K562 (cell line): ENCODE data around the gene BEST1. TPM values are rescaled to one million over a fixed set of nuclear protein-coding genes. Genes with fewer than 3 reads are reported as not detected.

Experiments
- ATAC-seq: fragments of 200-7000 bp; cut with Tn5 transposase; 3 replicates; pipeline ENCODE4 v1.9.1; 2020; ENCODE audit warnings: moderate library complexity
- BruUV-seq: library from RNA; stranded (reverse); fragments of 400-500 nt; replicated peaks from 2 replicates; lab custom pipeline; 2021; lab: Mats Ljungman, UMichigan
- CTCF ChIA-PET: fragments of 300-600 bp; formaldehyde crosslinking; extraction: SDS; loops from one replicate; lab custom pipeline; 2021; ENCODE audit warnings: low intra/inter-chr PET ratio; lab: Yijun Ruan, JAX
- POLR2A ChIA-PET: fragments of 300-600, 350-650 bp; sonication (Branson Sonifier 250); formaldehyde crosslinking; extraction: SDS; loops from one replicate; lab custom pipeline; 2021; ENCODE audit warnings: antibody characterized with exemption, inconsistent platforms; lab: Yijun Ruan, JAX
- DNase-seq, 4 experiments: peaks; one replicate each; pipeline versions ENCODE4 v3.0.0 to v3.0.0-alpha.2; 2011 to 2018; ENCODE audit warnings: low spot score in 3 of 4, mixed read lengths in 3 of 4; ENCODE audit errors: extremely low read depth in 1 of 4
- FAIRE-seq: peaks from 2 replicates; lab custom pipeline; 2011; peaks lifted over from hg19 to GRCh38; lab: Jason Lieb, UNC
- H2AFZ ChIP-seq: 2 replicates; pipeline ENCODE4 v1.6.0; 2011; ENCODE audit warnings: low read depth, low read length, control low read depth, inconsistent platforms
- H3K27ac ChIP-seq: fragments of 200-600 bp; 3 replicates; pipeline ENCODE4 v1.8.0; 2011; ENCODE audit warnings: low read depth, mild to moderate bottlenecking, control low read depth, inconsistent platforms, low read length, moderate library complexity, mixed read lengths; ENCODE audit errors: extremely low read depth
- H3K27me3 ChIP-seq, 2 experiments: fragments of 300-600 bp in 1 of 2; 2 replicates in 1 of 2; 3 replicates in 1 of 2; pipeline versions ENCODE4 v1.6.0 to v1.8.0; 2011; ENCODE audit warnings: inconsistent platforms in 2 of 2, low read length in 2 of 2, mild to moderate bottlenecking in 1 of 2, mixed read lengths in 1 of 2, moderate library complexity in 1 of 2; ENCODE audit not compliant: control insufficient read depth in 2 of 2, insufficient read depth in 2 of 2
- H3K36me3 ChIP-seq: fragments of 300-600 bp; 3 replicates; pipeline ENCODE4 v1.8.0; 2011; ENCODE audit warnings: mild to moderate bottlenecking, low read length, inconsistent platforms; ENCODE audit not compliant: control insufficient read depth, insufficient read depth
- H3K4me1 ChIP-seq, 2 experiments: fragments of 200-600 bp in 1 of 2; replicated peaks in 1 of 2; 2 replicates in 1 of 2; 3 replicates in 1 of 2; pipeline versions ENCODE4 v1.5.1 to v1.8.0; 2011; ENCODE audit warnings: inconsistent platforms in 2 of 2, low read length in 2 of 2, mild to moderate bottlenecking in 1 of 2, mixed read lengths in 1 of 2, moderate library complexity in 1 of 2; ENCODE audit not compliant: control insufficient read depth in 2 of 2, insufficient read depth in 2 of 2
- H3K4me2 ChIP-seq: 2 replicates; pipeline ENCODE4 v1.6.1; 2011; ENCODE audit warnings: low read length, control low read depth, inconsistent platforms, mixed read lengths; ENCODE audit not compliant: insufficient read depth
- H3K4me3 ChIP-seq: fragments of 200-600 bp; sonication (generic), shearing (Covaris generic); 2 replicates; pipeline ENCODE4 v1.5.1; 2016; ENCODE audit warnings: control low read depth, inconsistent platforms
- H3K79me2 ChIP-seq: fragments of 200-600 bp; 3 replicates; pipeline ENCODE4 v1.8.0; 2011; ENCODE audit warnings: low read length, inconsistent platforms; ENCODE audit not compliant: control insufficient read depth, insufficient read depth
- H3K9ac ChIP-seq, 2 experiments: 2 replicates each; pipeline versions ENCODE4 v1.6.0 to v1.6.1; 2011; ENCODE audit warnings: low read depth in 2 of 2, low read length in 2 of 2, control low read depth in 1 of 2, inconsistent platforms in 1 of 2, mild to moderate bottlenecking in 1 of 2, mixed read lengths in 1 of 2; ENCODE audit not compliant: insufficient read depth in 1 of 2
- H3K9me1 ChIP-seq: one replicate; pipeline ENCODE4 v1.6.0; 2011; ENCODE audit warnings: inconsistent platforms, mild to moderate bottlenecking, low read length, moderate library complexity; ENCODE audit not compliant: control insufficient read depth, insufficient read depth
- H3K9me3 ChIP-seq: replicated peaks from 2 replicates; pipeline ENCODE4 v1.5.1; 2011; ENCODE audit warnings: low read depth, low read length, inconsistent platforms; ENCODE audit not compliant: control insufficient read depth, insufficient read depth
- H4K20me1 ChIP-seq: replicated peaks from 2 replicates; pipeline ENCODE4 v1.6.1; 2011; ENCODE audit warnings: low read length, inconsistent platforms, mixed read lengths; ENCODE audit not compliant: control insufficient read depth, insufficient read depth
- CBFB ChIP-seq: sonication (generic); formaldehyde crosslinking; IDR thresholded peaks from 2 replicates; pipeline ENCODE4 v1.4.0; 2020; ENCODE audit warnings: mild to moderate bottlenecking, missing genetic modification reagents
- EWSR1 ChIP-seq: fragments of 450-650 bp; IDR thresholded peaks from 2 replicates; pipeline ENCODE4 v1.6.1; 2018; ENCODE audit warnings: borderline replicate concordance, mild to moderate bottlenecking, low read depth, moderate library complexity; ENCODE audit not compliant: partially characterized antibody
- FOXA1 ChIP-seq: fragments of 450-650 bp; IDR thresholded peaks from 2 replicates; pipeline ENCODE4 v1.6.1; 2016; ENCODE audit warnings: mild to moderate bottlenecking, borderline replicate concordance
- FOXJ3 ChIP-seq: sonication (generic); formaldehyde crosslinking; IDR thresholded peaks from 2 replicates; pipeline ENCODE4 v1.4.0; 2020; ENCODE audit warnings: mild to moderate bottlenecking, missing genetic modification reagents
- FUS ChIP-seq: fragments of 200-400 bp; formaldehyde crosslinking; optimal IDR thresholded peaks from 2 replicates; pipeline ENCODE3; 2017; ENCODE audit warnings: low read depth, low read length
- GABPB2 ChIP-seq: fragments of 250-450 bp; sonication (Bioruptor Pico); conservative IDR thresholded peaks from 2 replicates; pipeline ENCODE4 v1.5.1; 2021; ENCODE audit warnings: mild to moderate bottlenecking
- MAFF ChIP-seq: IDR thresholded peaks from 2 replicates; pipeline ENCODE4 v1.6.1; 2012; ENCODE audit warnings: low read length, improper control_type of control experiment
- SMAD2 ChIP-seq: fragments of 150-350 bp; IDR thresholded peaks from 2 replicates; pipeline ENCODE4 v1.6.1; 2014; ENCODE audit warnings: low read depth, mild to moderate bottlenecking, low read length
- SP1 ChIP-seq: sonication (generic); formaldehyde crosslinking; IDR thresholded peaks from 2 replicates; pipeline ENCODE4 v1.8.1; 2022; ENCODE audit warnings: mild to moderate bottlenecking, missing genetic modification reagents
- ZNF224 ChIP-seq: sonication (generic); formaldehyde crosslinking; IDR thresholded peaks from 2 replicates; pipeline ENCODE4 v1.8.0; 2022; ENCODE audit warnings: mild to moderate bottlenecking, missing genetic modification reagents
- WGBS: fragments of 100-300 bp; shearing (Covaris generic); methylation state at CpG from one replicate; pipeline ENCODE4 v1.1.6; 2016; ENCODE audit warnings: low coverage, mixed read lengths; ENCODE audit not compliant: insufficient coverage; ENCODE audit errors: missing lambda C conversion rate; 5-methylcytosine and 5-hydroxymethylcytosine counted together
- in situ Hi-C: fragments of 300-500 bp; cut with MboI; formaldehyde crosslinking; loops from 4 replicates; pipeline ENCODE4 v1.15.0; 2018; ENCODE audit warnings: inconsistent platforms, mixed read lengths
- intact Hi-C: fragments of 100-400 bp; cut with micrococcal nuclease; formaldehyde crosslinking; loops from 2 replicates; pipeline ENCODE4 v1.14.2; 2022
- polyA plus RNA-seq, 8 experiments: library from polyadenylated mRNA; depleted of rRNA in 4 of 8; stranded (reverse) in 5 of 8; unstranded in 3 of 8; fragments of >200 nt; fragmentation: Nextera tagmentation in 2 of 8; fragmentation: Illumina TruSeq in 1 of 8; extraction: Ambion mirVana in 2 of 8; extraction: Trizol in 1 of 8; gene quantifications; 2 replicates each; pipeline versions ENCODE4 v1.2.1 to v1.2.3, GENCODE V29; 2011 to 2014; ENCODE audit warnings: inconsistent platforms in 1 of 8, missing spikeins in 1 of 8
- total RNA-seq, 7 experiments: library from RNA; depleted of rRNA in 6 of 7; stranded (reverse); fragments of >200 nt in 6 of 7; fragmentation: Illumina TruSeq in 2 of 7; extraction: Trizol in 2 of 7; gene quantifications; 2 replicates each; pipeline versions ENCODE4 v1.2.1 to v1.2.3, GENCODE V29; 2011 to 2021; ENCODE audit warnings: low replicate concordance in 1 of 7
- TF ChIP-seq, protein P1 (sequence below): fragments of 450-650 bp; conservative IDR thresholded peaks from 2 replicates; pipeline ENCODE4 v1.6.1; 2016; ENCODE audit warnings: missing genetic modification characterization, low read depth, mild to moderate bottlenecking, missing compliant biosample characterization, moderate library complexity
- TF ChIP-seq, protein P2 (sequence below), 2 experiments: IDR thresholded peaks; 2 replicates each; pipeline ENCODE4 v1.6.1; 2011; ENCODE audit warnings: borderline replicate concordance in 1 of 2, control low read depth in 1 of 2, low read depth in 1 of 2, low read length in 1 of 2, mild to moderate bottlenecking in 1 of 2, mixed read lengths in 1 of 2, moderate library complexity in 1 of 2; ENCODE audit not compliant: insufficient read depth in 1 of 2, insufficient read length in 1 of 2, poor library complexity in 1 of 2, severe bottlenecking in 1 of 2; ENCODE audit errors: extremely low read depth in 1 of 2

Gene BEST1
- total and polyA plus RNA-seq, 9 of the 15 experiments (the other 6 are each of a cell fraction or from before 2014, with no cell fraction given): 0.07 to 1.3 (median 0.40) TPM

- CTCF ChIA-PET: no interaction called here
Observed at GRCh38 chr11:61907282-61907681, 42.9 kb upstream of the BEST1 start.

More at GRCh38 chr11:61907282-61907681, 42.9 kb upstream of the BEST1 start:
- DNase-seq: no peak
- Histone ChIP-seq H3K9me3 (no peaks in the 10 kb centered on the region), H3K4me1 (peaks cover 14 to 58% of the 10 kb centered on the region in 2 experiments), H3K27me3 (no peaks in the 10 kb centered on the region), H3K79me2 (peaks cover 38% of the 10 kb centered on the region), H3K9me1 (peaks cover 12% of the 10 kb centered on the region), H3K4me3 (no peak overlapping the region), H4K20me1 (peaks cover 24% of the 10 kb centered on the region; the same call in 1 of the 2 replicates), H2AFZ (no peak overlapping the region)
- in situ Hi-C loops (no loop called here), intact Hi-C loops (no loop called here)
- WGBS: 91% methylated on average over 16 of the region's 19 CpGs
- no TSS peak for BruUV-seq
- no peak for TF ChIP-seq SMAD2
- TF ChIP-seq MAFF: no peak
- TF ChIP-seq FUS: no peak
- TF ChIP-seq ZNF224 (CRISPR knock-in tag): no peak
- TF ChIP-seq EWSR1: no peak
- TF ChIP-seq, protein P1, sequence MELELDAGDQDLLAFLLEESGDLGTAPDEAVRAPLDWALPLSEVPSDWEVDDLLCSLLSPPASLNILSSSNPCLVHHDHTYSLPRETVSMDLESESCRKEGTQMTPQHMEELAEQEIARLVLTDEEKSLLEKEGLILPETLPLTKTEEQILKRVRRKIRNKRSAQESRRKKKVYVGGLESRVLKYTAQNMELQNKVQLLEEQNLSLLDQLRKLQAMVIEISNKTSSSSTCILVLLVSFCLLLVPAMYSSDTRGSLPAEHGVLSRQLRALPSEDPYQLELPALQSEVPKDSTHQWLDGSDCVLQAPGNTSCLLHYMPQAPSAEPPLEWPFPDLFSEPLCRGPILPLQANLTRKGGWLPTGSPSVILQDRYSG (tag): no peak
- no peak for TF ChIP-seq GABPB2 (CRISPR knock-in tag)
- TF ChIP-seq CBFB: no peak
- no peak for TF ChIP-seq SP1 (CRISPR knock-in tag)
- TF ChIP-seq, protein P2, sequence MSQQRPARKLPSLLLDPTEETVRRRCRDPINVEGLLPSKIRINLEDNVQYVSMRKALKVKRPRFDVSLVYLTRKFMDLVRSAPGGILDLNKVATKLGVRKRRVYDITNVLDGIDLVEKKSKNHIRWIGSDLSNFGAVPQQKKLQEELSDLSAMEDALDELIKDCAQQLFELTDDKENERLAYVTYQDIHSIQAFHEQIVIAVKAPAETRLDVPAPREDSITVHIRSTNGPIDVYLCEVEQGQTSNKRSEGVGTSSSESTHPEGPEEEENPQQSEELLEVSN (IDR thresholded peaks at IDR 0.05; ENCODE audit: borderline replicate concordance in 1 of 2, extremely low read depth in 1 of 2, insufficient read depth in 1 of 2, insufficient read length in 1 of 2, low read depth in 1 of 2, low read length in 1 of 2, poor library complexity in 1 of 2, severe bottlenecking in 1 of 2): no peak
- no peak for TF ChIP-seq FOXA1
- no peak for TF ChIP-seq FOXJ3 (CRISPR knock-in tag)
- TF ChIP-seq, all 486 proteins: peak for 0
- no peak overlapping the region for H3K27ac ChIP-seq
- no peak overlapping the region for H3K4me2 ChIP-seq
- H3K9ac ChIP-seq: 0 out of 4 replicates have a peak overlapping the region, but pooled peaks of 1 of the 2 experiments have one; percentile 31
- FAIRE-seq (no peak), ATAC-seq (no peak)
- POLR2A ChIA-PET: interaction anchor here (0.5 to 2.4 kb wide), 12 partner anchors 9 to 1719 kb away, joined by 3 to 9 read pairs (median 4); partner anchors contain the start of genes EEF1G and RAB3IL1
- H3K36me3 ChIP-seq: peaks cover 59% of the 10 kb centered on the region; the same call in 2 of the 3 replicates
